GM12864 (cell line): ENCODE data around the gene ACSF2.
"Not testable (repeated sequence)": the region's sequence is repeated elsewhere in the genome, so short reads cannot be mapped to it uniquely, and the experiment has no call there.

ENCODE experiments used
- DNase-seq: peaks from one replicate; pipeline ENCODE4 v3.0.0-alpha.2; 2011; ENCODE audit warnings: low read depth
- H3K4me3 ChIP-seq: 2 replicates; pipeline ENCODE4 v1.5.1; 2011; ENCODE audit warnings: mild to moderate bottlenecking, low read depth, low read length, control low read depth
- TF ChIP-seq, protein P1 (sequence below): IDR thresholded peaks from 2 replicates; pipeline ENCODE4 v1.5.1; 2011; ENCODE audit warnings: low read depth, mild to moderate bottlenecking, moderate library complexity, low read length, control low read depth, inconsistent platforms; ENCODE audit errors: missing control alignments

The ACSF2 gene

DNA sequence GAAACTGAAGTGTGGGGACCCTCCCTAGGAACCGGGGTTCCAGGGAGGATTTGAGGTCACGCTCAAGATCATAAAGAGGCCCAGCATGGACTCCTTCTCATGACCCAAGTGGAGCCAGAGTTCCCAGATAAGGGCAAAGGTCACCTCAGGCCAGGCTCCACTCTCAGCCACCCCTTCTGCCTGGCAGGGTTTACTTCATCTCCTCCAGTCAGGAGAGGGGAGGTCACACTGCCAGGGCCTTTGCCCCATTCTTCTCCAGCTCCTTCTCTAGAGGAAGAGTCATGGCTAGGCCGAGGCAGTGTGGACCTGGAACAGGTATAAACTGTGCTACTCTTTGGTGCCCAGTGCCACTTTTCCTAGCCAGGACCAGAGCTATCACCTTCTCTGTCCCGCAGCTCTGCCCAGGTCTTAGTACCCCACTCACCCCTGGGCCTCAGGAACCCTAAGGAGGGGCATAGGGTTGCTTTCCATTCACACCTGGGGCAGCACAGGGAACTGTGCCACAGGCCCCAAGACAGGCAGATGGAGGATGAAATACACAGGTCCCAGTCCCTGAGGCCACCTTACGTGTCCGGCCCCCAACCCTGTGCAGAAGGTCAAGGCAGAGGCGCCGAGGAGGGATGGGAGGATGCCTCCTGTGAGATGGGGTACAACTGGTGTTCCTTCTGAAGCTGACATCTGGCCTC lies 879 bp upstream of the ACSF2 start:
- H3K4me3 ChIP-seq, result peak overlapping the region; percentile 60
- DNase-seq, result no peak
- TF ChIP-seq, protein P1, sequence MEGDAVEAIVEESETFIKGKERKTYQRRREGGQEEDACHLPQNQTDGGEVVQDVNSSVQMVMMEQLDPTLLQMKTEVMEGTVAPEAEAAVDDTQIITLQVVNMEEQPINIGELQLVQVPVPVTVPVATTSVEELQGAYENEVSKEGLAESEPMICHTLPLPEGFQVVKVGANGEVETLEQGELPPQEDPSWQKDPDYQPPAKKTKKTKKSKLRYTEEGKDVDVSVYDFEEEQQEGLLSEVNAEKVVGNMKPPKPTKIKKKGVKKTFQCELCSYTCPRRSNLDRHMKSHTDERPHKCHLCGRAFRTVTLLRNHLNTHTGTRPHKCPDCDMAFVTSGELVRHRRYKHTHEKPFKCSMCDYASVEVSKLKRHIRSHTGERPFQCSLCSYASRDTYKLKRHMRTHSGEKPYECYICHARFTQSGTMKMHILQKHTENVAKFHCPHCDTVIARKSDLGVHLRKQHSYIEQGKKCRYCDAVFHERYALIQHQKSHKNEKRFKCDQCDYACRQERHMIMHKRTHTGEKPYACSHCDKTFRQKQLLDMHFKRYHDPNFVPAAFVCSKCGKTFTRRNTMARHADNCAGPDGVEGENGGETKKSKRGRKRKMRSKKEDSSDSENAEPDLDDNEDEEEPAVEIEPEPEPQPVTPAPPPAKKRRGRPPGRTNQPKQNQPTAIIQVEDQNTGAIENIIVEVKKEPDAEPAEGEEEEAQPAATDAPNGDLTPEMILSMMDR, result no peak

DNA sequence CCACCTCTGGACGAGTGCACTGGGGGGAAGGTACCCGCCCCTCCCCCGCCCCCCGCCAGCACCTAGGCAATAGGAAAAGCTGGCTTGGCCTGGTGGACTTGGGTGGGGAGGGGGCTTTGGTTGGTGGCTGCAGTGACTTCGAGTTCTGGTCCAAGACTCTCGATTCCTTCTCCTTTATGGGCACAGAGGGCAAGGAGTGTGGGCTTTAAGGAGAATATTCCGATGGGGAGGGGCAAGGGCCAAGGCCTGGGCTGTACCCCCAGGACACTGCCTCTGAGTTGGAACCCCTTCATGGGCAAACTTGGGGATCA lies 409 bp downstream of the ACSF2 start:
- TF ChIP-seq, protein P1, result no peak
- DNase-seq, result no peak
- H3K4me3 ChIP-seq, result peak overlapping the region; percentile 60

DNA sequence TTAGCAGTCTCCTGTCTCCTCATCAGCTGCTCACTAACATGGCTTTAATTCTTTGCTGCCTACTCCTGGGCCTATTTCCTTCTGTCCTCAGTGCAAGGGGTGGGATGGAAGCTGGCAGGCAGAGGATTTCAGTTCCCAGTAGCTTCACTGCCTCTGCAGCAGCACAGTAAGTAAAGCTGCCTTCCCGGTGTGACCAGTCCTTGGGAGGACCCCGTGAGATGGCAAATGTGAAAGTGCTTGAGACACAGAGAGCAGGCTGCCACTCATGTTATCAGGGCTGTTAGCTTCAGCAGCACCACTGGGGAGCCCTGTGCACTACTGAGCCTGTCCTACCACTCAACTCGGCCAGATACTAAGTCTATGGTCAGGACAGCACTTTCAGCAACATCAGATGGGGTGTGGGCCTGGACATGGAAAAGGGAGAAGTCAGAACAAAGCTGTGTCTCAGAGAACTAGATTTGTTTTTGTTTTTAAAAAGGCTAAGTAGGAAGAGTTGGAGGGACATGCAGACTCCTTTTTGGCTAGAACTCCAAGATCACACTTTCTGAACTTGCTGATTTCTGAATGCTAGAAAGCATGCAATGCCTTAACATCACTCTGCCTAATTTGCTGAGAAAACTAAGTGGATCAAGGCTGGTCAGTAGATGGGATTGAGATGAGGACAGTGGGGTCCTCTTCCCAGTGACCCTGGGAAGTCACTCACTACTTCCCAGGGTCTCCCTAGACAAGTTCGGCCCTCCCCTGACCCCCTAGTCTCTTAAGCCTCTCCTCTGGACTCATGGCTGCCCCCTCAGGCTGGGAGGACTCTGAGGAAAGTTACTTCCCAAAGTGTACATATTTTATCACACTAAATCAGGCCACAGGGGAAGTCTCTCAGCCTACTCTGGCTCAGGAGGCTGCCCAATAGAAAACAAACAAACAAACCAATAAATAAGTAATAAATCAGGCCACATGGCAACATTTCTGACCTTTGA lies 1.1 kb downstream of the ACSF2 start:
- H3K4me3 ChIP-seq, result peak overlapping the region; percentile 60
- no peak for DNase-seq
- TF ChIP-seq, protein P1, result peak; percentile 44

DNA sequence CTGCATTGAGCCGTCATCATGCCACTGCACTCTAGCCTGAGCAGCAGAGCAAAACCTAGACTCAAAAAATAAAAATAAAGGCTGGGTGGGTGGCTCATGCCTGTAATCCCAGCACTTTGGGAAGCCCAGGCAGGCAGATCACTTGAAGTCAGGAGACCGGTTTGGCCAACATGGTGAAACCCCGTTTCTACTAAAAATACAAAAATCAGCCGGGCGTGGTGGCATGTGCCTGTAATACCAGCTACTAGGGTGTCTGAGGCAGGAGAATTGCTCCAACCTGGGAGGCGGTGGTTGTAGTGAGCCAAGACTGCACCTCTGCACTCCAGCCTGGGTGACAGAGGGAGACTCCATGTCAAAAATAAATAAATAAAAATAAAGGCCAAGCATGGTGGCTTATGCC lies 2.1 kb downstream of the ACSF2 start:
- DNase-seq, H3K4me3 ChIP-seq: not testable (repeated sequence)

DNA sequence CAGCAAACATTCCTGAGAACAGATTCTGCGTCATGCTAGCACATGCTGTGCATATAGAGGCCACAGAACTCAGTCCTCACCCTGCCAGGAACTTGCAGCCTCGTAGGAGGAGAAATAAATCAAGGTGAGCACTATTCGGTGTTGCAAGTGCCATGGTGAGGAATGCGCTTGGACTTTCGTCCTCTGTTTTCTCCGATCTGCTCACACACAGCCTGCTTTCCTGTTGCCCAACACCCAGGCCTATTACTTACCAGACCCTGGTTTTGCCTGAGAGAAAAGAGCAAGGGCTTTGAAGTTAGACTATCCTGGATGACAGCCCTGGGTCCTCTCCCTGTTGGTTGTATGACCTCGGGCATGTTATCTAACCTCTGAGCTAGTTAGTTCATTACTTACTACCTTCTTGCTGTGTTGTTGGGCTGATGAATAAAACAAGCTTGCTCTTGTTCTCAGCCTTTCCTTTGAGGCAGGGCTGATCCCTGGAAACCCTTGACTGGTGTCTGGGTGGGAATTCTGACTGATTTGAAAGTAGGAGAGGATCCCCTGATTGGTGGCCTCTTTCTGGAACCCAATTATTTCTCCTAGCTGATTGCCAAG lies 2.9 kb downstream of the ACSF2 start:
- DNase-seq, result no peak
- no peak overlapping the region for H3K4me3 ChIP-seq
- TF ChIP-seq, protein P1, result no peak

DNA sequence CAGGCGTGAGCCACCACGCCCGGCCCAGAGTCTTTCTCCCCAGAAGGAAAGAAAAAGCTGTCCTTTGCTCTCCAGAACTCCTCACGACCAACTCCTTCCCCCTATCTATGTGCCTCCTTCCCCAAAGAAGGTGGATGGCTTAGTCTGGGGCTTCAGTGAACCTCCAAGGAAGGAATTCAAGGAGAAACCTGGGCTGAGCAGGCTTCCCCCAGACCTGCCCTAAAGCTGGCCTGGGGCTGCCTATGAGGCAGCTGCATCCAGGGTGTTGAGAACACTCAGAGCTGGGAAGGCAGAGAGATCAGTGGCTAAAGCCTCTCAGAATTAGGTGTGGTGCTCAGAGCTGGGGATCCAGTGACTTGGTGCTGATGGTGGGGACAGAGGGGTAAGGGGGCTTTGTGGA lies 3.8 kb downstream of the ACSF2 start:
- TF ChIP-seq, protein P1, result no peak
- no peak for DNase-seq
- H3K4me3 ChIP-seq, result no peak overlapping the region
